PC-9 (cell line): ENCODE results near the gene KDM3B. TPM values are rescaled to one million over a fixed set of nuclear protein-coding genes. Genes with fewer than 3 reads are reported as not detected.

Experiments used
- BruUV-seq: library from RNA; stranded (reverse); fragments of 400-500 nt; replicated peaks from 2 replicates; lab custom pipeline; 2021; lab: Mats Ljungman, UMichigan
- CTCF ChIA-PET: fragments of 300-600 bp; sonication (Branson Sonifier 250); formaldehyde crosslinking; loops from one replicate; lab custom pipeline; 2022; ENCODE audit warnings: antibody characterized with exemption; lab: Charles Lee
- POLR2A ChIA-PET: fragments of 300-600 bp; sonication (Branson Sonifier 250); formaldehyde crosslinking; loops from one replicate; lab custom pipeline; 2022; ENCODE audit warnings: antibody characterized with exemption; ENCODE audit not compliant: unreplicated experiment; lab: Charles Lee
- DNase-seq, 2 experiments: peaks; one replicate each; pipeline versions ENCODE4 v3.0.0 to v3.0.0-alpha.2; 2015 to 2022; ENCODE audit warnings: mixed read lengths in 1 of 2
- H2AFZ ChIP-seq: fragments of 200-600 bp; sonication (generic); 2 replicates; pipeline ENCODE4 v1.8.1; 2017; ENCODE audit warnings: antibody characterized with exemption
- H3F3A ChIP-seq: fragments of 200-600 bp; sonication (generic); 2 replicates; pipeline ENCODE4 v1.8.1; 2017; ENCODE audit warnings: antibody characterized with exemption, mild to moderate bottlenecking, low read depth; ENCODE audit not compliant: insufficient read depth
- H3K27ac ChIP-seq: fragments of 200-600 bp; sonication (generic); 2 replicates; pipeline ENCODE4 v1.6.1; 2016; ENCODE audit warnings: mixed run types
- H3K27me3 ChIP-seq: fragments of 200-600 bp; sonication (generic); 2 replicates; pipeline ENCODE4 v1.6.1; 2016; ENCODE audit warnings: low read depth, mixed run types; ENCODE audit not compliant: insufficient read depth
- H3K36me3 ChIP-seq: fragments of 200-600 bp; sonication (generic); 2 replicates; pipeline ENCODE4 v1.6.1; 2016; ENCODE audit warnings: low read depth, mixed run types
- H3K4me1 ChIP-seq: fragments of 200-600 bp; sonication (generic); replicated peaks from 2 replicates; pipeline ENCODE4 v1.6.1; 2016; ENCODE audit warnings: mixed run types; ENCODE audit not compliant: insufficient read depth
- H3K4me2 ChIP-seq: fragments of 200-600 bp; sonication (generic); 2 replicates; pipeline ENCODE4 v1.6.1; 2017; ENCODE audit warnings: mixed run types
- H3K4me3 ChIP-seq: fragments of 200-600 bp; sonication (generic); 2 replicates; pipeline ENCODE4 v1.6.1; 2016; ENCODE audit warnings: mixed run types
- H3K79me2 ChIP-seq: fragments of 200-600 bp; sonication (generic); 2 replicates; pipeline ENCODE4 v1.6.1; 2017; ENCODE audit warnings: low read depth, mixed run types
- H3K9me2 ChIP-seq: fragments of 200-600 bp; sonication (generic); 2 replicates; pipeline ENCODE4 v1.8.1; 2017; ENCODE audit warnings: mild to moderate bottlenecking; ENCODE audit not compliant: insufficient read depth
- H3K9me3 ChIP-seq: fragments of 200-600 bp; sonication (generic); 2 replicates; pipeline ENCODE4 v1.8.1; 2016; ENCODE audit warnings: low read depth; ENCODE audit not compliant: insufficient read depth
- H4K20me1 ChIP-seq: fragments of 200-600 bp; sonication (generic); 2 replicates; pipeline ENCODE4 v1.8.1; 2017; ENCODE audit not compliant: insufficient read depth
- CTCF ChIP-seq: fragments of 200-600 bp; sonication (generic); conservative IDR thresholded peaks from 2 replicates; pipeline ENCODE4 v1.6.1; 2017; ENCODE audit warnings: mixed run types, antibody characterized with exemption, mild to moderate bottlenecking, moderate library complexity
- EZH2 ChIP-seq: fragments of 200-600 bp; sonication (generic); IDR thresholded peaks from 2 replicates; pipeline ENCODE4 v1.8.0; 2017; ENCODE audit warnings: antibody characterized with exemption, low read depth
- intact Hi-C: fragments of 100-400 bp; cut with micrococcal nuclease; formaldehyde crosslinking; loops from one replicate; pipeline ENCODE4 v1.10.0; 2022; ENCODE audit not compliant: unreplicated experiment
- total RNA-seq: library from RNA; stranded (reverse); gene quantifications from 2 replicates; pipeline ENCODE4 v1.2.3, GENCODE V29; 2021

The KDM3B gene
- total RNA-seq, 1 experiment from 2014 or later, result 76.7 TPM

DNA sequence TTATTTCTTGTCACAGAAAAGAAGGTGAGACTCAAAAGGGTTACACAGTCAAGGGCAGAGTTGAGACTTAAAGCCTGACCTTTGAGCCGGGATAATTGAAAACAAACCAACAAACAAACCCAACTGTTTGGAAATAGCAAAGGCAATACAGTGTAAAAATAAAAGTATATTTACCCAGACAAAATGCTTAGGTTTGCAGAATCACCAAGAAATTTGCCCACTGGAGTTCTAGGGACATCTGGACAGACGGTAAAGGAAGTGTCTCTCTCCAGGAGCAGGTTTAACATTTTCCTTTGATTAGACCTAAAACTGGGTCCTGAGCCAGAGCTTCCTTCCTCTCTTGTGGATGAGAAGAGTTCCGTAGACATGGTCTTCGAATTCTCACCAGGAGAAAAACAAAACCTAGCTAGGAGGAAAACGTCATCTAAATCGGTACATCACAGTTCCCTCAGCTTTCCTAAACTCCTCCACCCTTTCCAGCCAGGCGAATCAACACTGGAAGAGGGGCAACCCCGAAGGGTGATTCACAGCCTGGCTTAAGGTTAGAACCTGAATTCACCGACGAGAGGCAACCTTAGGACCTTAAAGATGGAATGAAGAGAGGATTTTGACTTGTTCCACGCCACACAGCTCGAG, 21.6 kb upstream of the KDM3B start:
- H3K27ac ChIP-seq, result peak overlapping the region; percentile 50; the same call in 1 of the 2 replicates
- TF ChIP-seq EZH2 (no peak), CTCF (no peak)
- DNase-seq, result peak in 1 of 2 experiments; percentile 20
- H3K36me3 ChIP-seq, result no peaks in the 10 kb centered on the region
- no peaks in the 10 kb centered on the region for H3K9me3 ChIP-seq
- no peaks in the 10 kb centered on the region for H3K27me3 ChIP-seq
- ChIA-PET CTCF (interaction anchor here (2.3 kb wide), 1 partner anchor 22 kb away, joined by 17 read pairs; the partner anchor contains the start of gene KDM3B), POLR2A (interaction anchor here (0.6 to 1.2 kb wide), 2 partner anchors 22 to 442 kb away, joined by 6 to 8 read pairs; partner anchors contain the start of gene KDM3B)
- H3K9me2 ChIP-seq, result no peaks in the 10 kb centered on the region
- peak overlapping the region; percentile 97 for H3K4me2 ChIP-seq
- no peaks in the 10 kb centered on the region for H4K20me1 ChIP-seq
- peak overlapping the region; percentile 98 for H2AFZ ChIP-seq
- H3F3A ChIP-seq, result peaks cover 10% of the 10 kb centered on the region; the same call in 1 of the 2 replicates
- no peaks in the 10 kb centered on the region; the same call in 1 of the 2 replicates for H3K79me2 ChIP-seq
- H3K4me1 ChIP-seq, result peaks cover 15% of the 10 kb centered on the region; the same call in 1 of the 2 replicates
- intact Hi-C loops, result no loop called here
- BruUV-seq, result TSS peak; percentile 68
- peak overlapping the region; percentile 82 for H3K4me3 ChIP-seq

DNA sequence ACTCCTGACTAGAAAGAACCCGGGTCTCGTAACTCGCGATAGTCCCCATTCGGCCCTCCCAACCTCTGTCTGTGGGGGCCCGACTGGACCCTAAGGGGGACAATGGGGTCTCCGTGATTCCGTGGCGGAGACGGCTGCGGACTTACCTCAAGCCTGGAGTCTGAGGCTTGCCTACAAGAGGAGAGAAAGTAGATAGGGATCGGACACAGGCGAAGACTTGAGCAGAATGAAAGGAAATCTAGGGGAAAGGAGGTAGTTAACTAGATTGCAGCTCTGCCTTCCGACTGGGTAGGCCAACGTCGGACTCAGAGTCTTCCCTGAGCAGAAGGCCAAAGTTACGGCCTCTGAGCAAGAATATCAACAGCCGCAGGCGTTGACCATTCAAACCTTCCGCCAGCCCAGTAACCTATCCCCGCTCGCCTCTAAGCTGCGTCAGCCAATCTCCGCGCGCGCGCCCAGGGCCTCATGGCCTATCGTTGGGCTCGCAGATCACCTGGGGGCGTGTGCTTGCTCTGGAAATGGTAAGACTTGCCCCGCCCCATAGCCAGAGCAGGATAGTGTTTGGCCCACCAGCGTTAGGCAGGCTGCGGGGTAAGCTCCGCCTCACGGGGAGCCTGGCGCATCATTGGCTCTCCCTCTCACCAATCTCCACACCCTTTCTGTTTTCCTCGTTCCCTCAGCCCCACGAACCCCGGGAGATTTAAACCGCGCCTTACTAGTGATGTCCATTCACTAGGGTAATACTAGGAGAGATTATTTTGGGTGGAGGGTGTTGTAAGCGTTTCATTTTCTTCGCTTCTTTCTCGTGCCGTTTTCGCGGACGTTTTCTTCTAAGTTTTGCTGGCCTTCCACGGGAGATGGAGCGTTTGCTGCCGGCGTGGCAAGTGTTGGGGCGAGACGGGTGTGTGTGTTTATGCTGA, 20.8 kb upstream of the KDM3B start, which contains the start of gene CDC25C:
Gene CDC25C, minus strand, starts transcription at position 356 of the 920 bp plus-strand sequence. CDS start 624 bp downstream, outside the sequence.
- peak within 1 kb of the TSS; percentile 50; the same call in 1 of the 2 replicates for H3K27ac ChIP-seq
- H3F3A ChIP-seq, result peaks cover 10% of the 10 kb centered on the region; the same call in 1 of the 2 replicates
- peaks cover 15% of the 10 kb centered on the region; the same call in 1 of the 2 replicates for H3K4me1 ChIP-seq
- H3K9me3 ChIP-seq, result no peaks in the 10 kb centered on the region
- H3K79me2 ChIP-seq, result no peaks in the 10 kb centered on the region; the same call in 1 of the 2 replicates
- H3K4me3 ChIP-seq, result peak within 1 kb of the TSS; percentile 82
- no peaks in the 10 kb centered on the region for H4K20me1 ChIP-seq
- intact Hi-C loops, result no loop called here
- peak within 1 kb of the TSS; percentile 98 for H2AFZ ChIP-seq
- no TSS peak for BruUV-seq
- H3K9me2 ChIP-seq, result no peaks in the 10 kb centered on the region
- no peak for TF ChIP-seq CTCF
- no peak for TF ChIP-seq EZH2
- no peaks in the 10 kb centered on the region for H3K27me3 ChIP-seq
- DNase-seq, result peak; percentile 98 to 99
- POLR2A ChIA-PET, result interaction anchor here (0.5 to 1.2 kb wide), 8 partner anchors 21 to 1149 kb away, joined by 3 to 8 read pairs (median 4); partner anchors contain the start of genes KDM3B and KIF20A
- CTCF ChIA-PET, result interaction anchor here (0.6 to 2.3 kb wide), 3 partner anchors 21 to 85 kb away, joined by 3 to 17 read pairs (median 8); partner anchors contain the start of gene KDM3B
- H3K36me3 ChIP-seq, result no peaks in the 10 kb centered on the region
- peak within 1 kb of the TSS; percentile 97 for H3K4me2 ChIP-seq
